HG03103 (cell line): ENCODE data around the gene NEK2.
"Not testable (repeated sequence)": the region's sequence is repeated elsewhere in the genome, so short reads cannot be mapped to it uniquely, and the experiment has no call there.

Source experiments
- ATAC-seq: cut with Tn5 transposase; IDR thresholded peaks from one replicate; pipeline ENCODE4 v1.9.1; 2021; ENCODE audit warnings: low read depth; ENCODE audit not compliant: unreplicated experiment

Gene NEK2

GRCh38 chr1:211697356-211697755 lies 21.9 kb upstream of the NEK2 start:
- peak; percentile 79 for ATAC-seq

GRCh38 chr1:211695135-211695816 lies 19.9 kb upstream of the NEK2 start:
- peak; percentile 46 for ATAC-seq

- ATAC-seq: not testable (repeated sequence)
Measured at GRCh38 chr1:211693911-211694310, 18.5 kb upstream of the NEK2 start.

GRCh38 chr1:211688421-211688820 lies 13.0 kb upstream of the NEK2 start:
- no peak for ATAC-seq

- ATAC-seq: no peak
Measured at GRCh38 chr1:211687462-211688215, 12.2 kb upstream of the NEK2 start.

GRCh38 chr1:211685823-211686222 lies 10.4 kb upstream of the NEK2 start:
- no peak for ATAC-seq

GRCh38 chr1:211684791-211685190 lies 9.4 kb upstream of the NEK2 start:
- no peak for ATAC-seq

- no peak for ATAC-seq
Measured at GRCh38 chr1:211684331-211684730, 8.9 kb upstream of the NEK2 start.

- ATAC-seq: no peak
Measured at GRCh38 chr1:211683396-211684297, 8.2 kb upstream of the NEK2 start.

GRCh38 chr1:211682186-211682585 lies 6.8 kb upstream of the NEK2 start:
- not testable (repeated sequence) for ATAC-seq

- ATAC-seq: peak; percentile 86
Measured at GRCh38 chr1:211680752-211681327, 5.4 kb upstream of the NEK2 start.

- no peak for ATAC-seq
Measured at GRCh38 chr1:211677659-211678058, 2.2 kb upstream of the NEK2 start.

- no peak for ATAC-seq
Measured at GRCh38 chr1:211676761-211677160, 1.3 kb upstream of the NEK2 start.

- ATAC-seq: no peak
Measured at GRCh38 chr1:211676106-211676583, 724 bp upstream of the NEK2 start.

GRCh38 chr1:211667065-211667617 lies 8.3 kb downstream of the NEK2 start:
- ATAC-seq: no peak

- no peak for ATAC-seq
Measured at GRCh38 chr1:211660718-211661222, 14.7 kb downstream of the NEK2 start.

- no peak for ATAC-seq
Measured at GRCh38 chr1:211656728-211657127, 18.7 kb downstream of the NEK2 start.

- peak; percentile 92 for ATAC-seq
Measured at GRCh38 chr1:211654838-211655787, 20.3 kb downstream of the NEK2 start.

GRCh38 chr1:211653959-211654496 lies 21.4 kb downstream of the NEK2 start:
- ATAC-seq: no peak
